H9 (cell line): ENCODE data around the gene FAM180A. TPM values are rescaled to one million over a fixed set of nuclear protein-coding genes. Genes with fewer than 3 reads are reported as not detected.

Experiments
- DNase-seq: peaks from one replicate; pipeline ENCODE4 v3.0.0-alpha.2; 2017
- H2AFZ ChIP-seq: one replicate; pipeline ENCODE4 v1.6.1; 2013; ENCODE audit warnings: mild to moderate bottlenecking, low read length, control low read depth, moderate library complexity
- H2AK5ac ChIP-seq: 2 replicates; pipeline ENCODE4 v1.6.1; 2013; ENCODE audit warnings: low read length, control low read depth, mixed read lengths; ENCODE audit not compliant: insufficient read length
- H2BK120ac ChIP-seq: one replicate; pipeline ENCODE4 v1.6.1; 2013; ENCODE audit warnings: low read depth, mild to moderate bottlenecking, low read length, control low read depth, inconsistent platforms; ENCODE audit not compliant: poor library complexity, severe bottlenecking
- H2BK12ac ChIP-seq: 2 replicates; pipeline ENCODE4 v1.6.1; 2013; ENCODE audit warnings: low read length, control low read depth, mixed read lengths, low read depth; ENCODE audit not compliant: insufficient read length
- H2BK15ac ChIP-seq: 2 replicates; pipeline ENCODE4 v1.6.1; 2013; ENCODE audit warnings: low read depth, low read length, control low read depth
- H2BK20ac ChIP-seq: one replicate; pipeline ENCODE4 v1.6.1; 2013; ENCODE audit warnings: low read depth, mild to moderate bottlenecking, low read length, control low read depth, inconsistent platforms; ENCODE audit not compliant: poor library complexity, severe bottlenecking
- H2BK5ac ChIP-seq: 2 replicates; pipeline ENCODE4 v1.6.1; 2013; ENCODE audit warnings: low read length, control low read depth, mixed read lengths; ENCODE audit not compliant: insufficient read length
- H3K14ac ChIP-seq: 2 replicates; pipeline ENCODE4 v1.6.1; 2013; ENCODE audit warnings: low read length, control low read depth; ENCODE audit not compliant: insufficient read depth
- H3K18ac ChIP-seq: 2 replicates; pipeline ENCODE4 v1.6.1; 2013; ENCODE audit warnings: low read depth, mild to moderate bottlenecking, mixed read lengths, low read length, control low read depth; ENCODE audit not compliant: insufficient read length
- H3K23ac ChIP-seq: 2 replicates; pipeline ENCODE4 v1.6.1; 2013; ENCODE audit warnings: low read length, control low read depth, mixed read lengths, low read depth; ENCODE audit not compliant: insufficient read length
- H3K23me2 ChIP-seq: 2 replicates; pipeline ENCODE4 v1.6.1; 2013; ENCODE audit warnings: low read depth, mild to moderate bottlenecking, mixed read lengths, low read length, control low read depth; ENCODE audit not compliant: insufficient read length, poor library complexity, severe bottlenecking
- H3K27ac ChIP-seq: 2 replicates; pipeline ENCODE4 v1.5.1; 2013; ENCODE audit warnings: low read length, control low read depth, mixed read lengths, low read depth; ENCODE audit not compliant: insufficient read length
- H3K27me3 ChIP-seq: 2 replicates; pipeline ENCODE4 v1.6.1; 2013; ENCODE audit warnings: low read length, control low read depth, inconsistent platforms; ENCODE audit not compliant: insufficient read depth
- H3K4ac ChIP-seq: 2 replicates; pipeline ENCODE4 v1.6.1; 2013; ENCODE audit warnings: low read depth, mild to moderate bottlenecking, control low read depth, inconsistent platforms, low read length, moderate library complexity
- H3K4me1 ChIP-seq: 2 replicates; pipeline ENCODE4 v1.6.1; 2013; ENCODE audit warnings: low read length, control low read depth, inconsistent platforms; ENCODE audit not compliant: insufficient read depth
- H3K4me2 ChIP-seq: 2 replicates; pipeline ENCODE4 v1.6.1; 2013; ENCODE audit warnings: low read length, control low read depth, mixed read lengths; ENCODE audit not compliant: insufficient read length, insufficient read depth
- H3K56ac ChIP-seq: 2 replicates; pipeline ENCODE4 v1.6.1; 2013; ENCODE audit warnings: low read depth, mild to moderate bottlenecking, mixed read lengths, low read length, control low read depth; ENCODE audit not compliant: insufficient read length
- H3K79me1 ChIP-seq: 2 replicates; pipeline ENCODE4 v1.6.1; 2013; ENCODE audit warnings: low read depth, mild to moderate bottlenecking, moderate library complexity, low read length, control low read depth, inconsistent platforms; ENCODE audit not compliant: insufficient read depth, poor library complexity, severe bottlenecking
- H3K79me2 ChIP-seq: 2 replicates; pipeline ENCODE4 v1.6.1; 2013; ENCODE audit warnings: low read length, control low read depth, inconsistent platforms; ENCODE audit not compliant: insufficient read depth
- H3K9ac ChIP-seq: 2 replicates; pipeline ENCODE4 v1.6.1; 2013; ENCODE audit warnings: low read length, control low read depth, mixed read lengths; ENCODE audit not compliant: insufficient read length; ENCODE audit errors: extremely low read depth
- H3K9me3 ChIP-seq: one replicate; pipeline ENCODE4 v1.6.1; 2013; ENCODE audit warnings: low read depth, low read length, inconsistent platforms; ENCODE audit not compliant: control insufficient read depth
- H3T11ph ChIP-seq: one replicate; pipeline ENCODE4 v1.6.1; 2013; ENCODE audit warnings: mild to moderate bottlenecking, low read length, control low read depth, inconsistent platforms
- H4K20me1 ChIP-seq: one replicate; pipeline ENCODE4 v1.6.1; 2013; ENCODE audit not compliant: control insufficient read depth, insufficient read length, insufficient read depth
- H4K5ac ChIP-seq: 2 replicates; pipeline ENCODE4 v1.6.1; 2013; ENCODE audit warnings: low read depth, mild to moderate bottlenecking, mixed read lengths, low read length, control low read depth; ENCODE audit not compliant: insufficient read length
- H4K8ac ChIP-seq: replicated peaks from 2 replicates; pipeline ENCODE4 v1.6.1; 2013; ENCODE audit warnings: low read length, control low read depth, mixed read lengths, low read depth; ENCODE audit not compliant: insufficient read length
- H4K91ac ChIP-seq: 2 replicates; pipeline ENCODE4 v1.6.1; 2013; ENCODE audit warnings: low read depth, mild to moderate bottlenecking, moderate library complexity, mixed read lengths, low read length, control low read depth; ENCODE audit not compliant: insufficient read length
- H3K27ac Mint-ChIP-seq, 3 experiments: 2 replicates in 2 of 3; 3 replicates in 1 of 3; pipeline ENCODE4 v1.8.0; 2020 to 2021; ENCODE audit warnings: mixed read lengths in 3 of 3, mild to moderate bottlenecking in 1 of 3, moderate library complexity in 1 of 3
- H3K27me3 Mint-ChIP-seq: 2 replicates; pipeline ENCODE4 v1.8.0; 2021; ENCODE audit warnings: low read depth, mild to moderate bottlenecking, moderate library complexity, mixed read lengths
- H3K36me3 Mint-ChIP-seq, 3 experiments: 2 replicates in 2 of 3; 3 replicates in 1 of 3; pipeline ENCODE4 v1.8.0; 2020 to 2021; ENCODE audit warnings: low read depth in 3 of 3, mixed read lengths in 3 of 3; ENCODE audit not compliant: insufficient read depth in 1 of 3
- H3K4me1 Mint-ChIP-seq, 2 experiments: 2 replicates each; pipeline ENCODE4 v1.8.0; 2020; ENCODE audit warnings: mixed read lengths in 2 of 2
- H3K4me3 Mint-ChIP-seq, 2 experiments: 2 replicates in 1 of 2; 3 replicates in 1 of 2; pipeline ENCODE4 v1.8.0; 2020 to 2021; ENCODE audit warnings: mild to moderate bottlenecking in 2 of 2, mixed read lengths in 2 of 2, moderate library complexity in 1 of 2
- H3K9me3 Mint-ChIP-seq, 2 experiments: 2 replicates in 1 of 2; 3 replicates in 1 of 2; pipeline ENCODE4 v1.8.0; 2020; ENCODE audit warnings: mild to moderate bottlenecking in 2 of 2, mixed read lengths in 2 of 2, moderate library complexity in 1 of 2
- CTCF ChIP-seq: fragments of 200-600 bp; sonication (generic); conservative IDR thresholded peaks from 3 replicates; pipeline ENCODE4 v1.8.0; 2021; ENCODE audit warnings: antibody characterized with exemption, mild to moderate bottlenecking
- WGBS: extraction: QIAGEN DNeasy Blood & Tissue Kit; methylation state at CpG from one replicate; pipeline ENCODE4 v1.1.7; 2013; ENCODE audit warnings: missing lambda C conversion rate, low lambda C conversion rate, mixed read lengths; ENCODE audit not compliant: insufficient read length; ENCODE audit errors: extremely low coverage; 5-methylcytosine and 5-hydroxymethylcytosine counted together
- total RNA-seq: library from RNA; stranded (reverse); gene quantifications from 2 replicates; pipeline ENCODE4 v1.2.1, GENCODE V29; 2021

The FAM180A gene
- total RNA-seq, 1 experiment from 2014 or later = not detected

GRCh38 chr7:135792363-135792668 lies 43.7 kb upstream of the FAM180A start:
- H4K8ac ChIP-seq = no peak overlapping the region
- no CpG with 5 or more reads among the region's 4 CpGs for WGBS

More at GRCh38 chr7:135792363-135792668, 43.7 kb upstream of the FAM180A start:
- Histone ChIP-seq H3T11ph (no peak overlapping the region), H2AK5ac (no peak overlapping the region), H3K14ac (no peak overlapping the region), H2AFZ (no peak overlapping the region), H2BK120ac (no peak overlapping the region), H2BK5ac (no peak overlapping the region), H3K27me3 (no peaks in the 10 kb centered on the region), H3K56ac (no peak overlapping the region), H3K18ac (no peak overlapping the region), H3K4me1 (no peaks in the 10 kb centered on the region), H2BK20ac (no peak overlapping the region), H2BK15ac (no peak overlapping the region), H3K9ac (no peak overlapping the region), H3K9me3 (no peaks in the 10 kb centered on the region), H3K4ac (no peak overlapping the region), H3K79me2 (no peaks in the 10 kb centered on the region), H4K91ac (no peak overlapping the region), H3K23me2 (no peaks in the 10 kb centered on the region), H3K27ac (no peak overlapping the region), H3K4me2 (no peak overlapping the region), H2BK12ac (no peak overlapping the region), H4K20me1 (no peaks in the 10 kb centered on the region), H3K23ac (no peak overlapping the region), H3K79me1 (no peaks in the 10 kb centered on the region), H4K5ac (no peak overlapping the region)
- 0 out of 7 replicates have a peak, but pooled peaks cover 0 to 6% (median 0%) of the 10 kb centered on the region in 3 experiments for H3K36me3 Mint-ChIP-seq
- no peak for DNase-seq
- no peak overlapping the region for H3K4me3 Mint-ChIP-seq
- no peaks in the 10 kb centered on the region for H3K27me3 Mint-ChIP-seq
- H3K9me3 Mint-ChIP-seq = peaks cover 0 to 3% of the 10 kb centered on the region in 2 experiments; a peak in 1 of 5 replicates
- no peak for TF ChIP-seq CTCF
- peaks cover 0 to 6% of the 10 kb centered on the region in 2 experiments; a peak in 2 of 4 replicates for H3K4me1 Mint-ChIP-seq
- no peak overlapping the region for H3K27ac Mint-ChIP-seq
